Lung microvascular endothelial cell (primary cell): ENCODE measurements around the gene ADGRF3. TPM values are rescaled to one million over a fixed set of nuclear protein-coding genes. Genes with fewer than 3 reads are reported as not detected.
A peak's percentile ranks its signal among the peaks of the same experiment; 100 is the strongest.
"Not testable (repeated sequence)": the region's sequence is repeated elsewhere in the genome, so short reads cannot be mapped to it uniquely, and the experiment has no call there.

ENCODE experiments used
- DNase-seq, 2 donors: peaks; one replicate each; pipeline versions ENCODE4 v3.0.0 to v3.0.0-alpha.2; 2010; ENCODE audit warnings: low read depth in 2 of 2
- total RNA-seq: library from RNA; depleted of rRNA; stranded (reverse); fragments of >200 nt; gene quantifications from 2 replicates; pipeline ENCODE4 v1.2.1, GENCODE V29; 2014

Gene ADGRF3
- total RNA-seq, 1 donor from 2014 or later: under 0.01 TPM

- no peak for DNase-seq
These were observed 29.0 kb downstream of the ADGRF3 start for GRCh38 chr2:26317377-26318105.

GRCh38 chr2:26316845-26317244 lies 29.7 kb downstream of the ADGRF3 start:
- DNase-seq: no peak

- peak in 1 of 2 donors; percentile 20 for DNase-seq
These were observed 30.5 kb downstream of the ADGRF3 start for GRCh38 chr2:26316041-26316440.

GRCh38 chr2:26314243-26314642 lies 32.3 kb downstream of the ADGRF3 start:
- DNase-seq: no peak

DNA sequence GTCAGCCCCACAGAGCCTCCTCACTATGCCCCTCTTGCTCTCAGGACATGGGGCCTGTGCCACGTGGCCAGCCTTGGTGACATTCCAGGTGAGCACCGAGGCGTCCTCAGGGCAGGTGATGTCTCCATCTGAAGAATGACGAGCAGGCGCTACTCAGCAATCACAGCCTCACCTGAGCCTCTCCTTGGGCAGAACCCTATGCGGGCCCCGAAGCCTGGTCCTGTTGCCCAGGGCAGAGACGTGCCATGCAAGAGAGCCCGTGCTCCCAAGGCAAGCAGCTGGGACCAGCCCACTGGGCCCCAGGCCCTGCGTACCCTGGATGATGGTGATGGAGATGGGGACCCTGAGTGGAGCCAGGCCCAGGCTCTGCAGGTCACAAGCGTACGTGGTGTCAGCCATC lies 33.1 kb downstream of the ADGRF3 start:
- DNase-seq: no peak

GRCh38 chr2:26312471-26312870 lies 34.1 kb downstream of the ADGRF3 start:
- no peak for DNase-seq

- DNase-seq: no peak
These were observed 36.7 kb downstream of the ADGRF3 start for GRCh38 chr2:26309921-26310320.

GRCh38 chr2:26305540-26305939 lies 41.0 kb downstream of the ADGRF3 start:
- no peak for DNase-seq

DNA sequence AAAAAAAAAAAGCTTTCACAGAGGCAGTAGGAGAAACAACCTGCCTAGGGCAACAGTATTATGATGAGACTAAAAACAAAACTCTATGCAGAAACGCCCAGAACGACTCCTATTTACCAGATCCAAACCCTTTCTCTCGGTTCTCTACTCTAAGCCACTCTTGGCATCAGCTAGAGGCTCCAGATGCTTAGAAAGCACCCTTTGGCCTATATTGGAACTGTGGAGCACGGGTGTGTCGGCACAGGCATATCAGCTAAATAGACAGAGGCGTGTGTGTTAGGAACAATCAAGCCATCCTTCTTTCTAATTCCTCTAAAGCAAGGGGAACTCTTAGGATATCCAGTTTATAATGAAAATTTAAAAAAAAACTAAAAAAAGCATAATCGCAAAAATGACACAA lies 41.5 kb downstream of the ADGRF3 start:
- DNase-seq: not testable (repeated sequence)

DNA sequence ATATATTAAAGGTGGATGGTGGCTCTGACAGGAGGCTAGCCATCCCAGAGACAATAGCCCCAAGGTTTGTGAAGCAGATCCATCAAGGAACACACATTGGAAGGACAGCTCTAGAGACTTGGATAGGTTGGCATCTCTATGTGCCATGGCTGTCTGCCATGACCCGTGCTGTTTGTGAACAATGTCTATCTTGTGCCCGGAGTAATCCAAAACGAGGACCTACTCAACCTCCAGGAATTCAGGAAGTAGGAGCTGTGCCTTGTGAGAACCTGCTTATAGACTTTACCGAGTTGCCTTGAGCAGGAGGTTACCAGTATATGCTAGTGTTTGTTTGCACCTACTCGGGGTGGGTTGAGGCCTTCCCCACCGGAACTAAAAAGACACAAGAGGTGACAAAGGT lies 43.7 kb downstream of the ADGRF3 start:
- no peak for DNase-seq

GRCh38 chr2:26300234-26300925 lies 46.2 kb downstream of the ADGRF3 start:
- peak in 1 of 2 donors; percentile 49 for DNase-seq

GRCh38 chr2:26299471-26300101 lies 47.0 kb downstream of the ADGRF3 start:
- DNase-seq: peak; percentile 59 to 64

GRCh38 chr2:26298638-26299393 lies 47.8 kb downstream of the ADGRF3 start:
- DNase-seq: peak; percentile 69 to 73

DNA sequence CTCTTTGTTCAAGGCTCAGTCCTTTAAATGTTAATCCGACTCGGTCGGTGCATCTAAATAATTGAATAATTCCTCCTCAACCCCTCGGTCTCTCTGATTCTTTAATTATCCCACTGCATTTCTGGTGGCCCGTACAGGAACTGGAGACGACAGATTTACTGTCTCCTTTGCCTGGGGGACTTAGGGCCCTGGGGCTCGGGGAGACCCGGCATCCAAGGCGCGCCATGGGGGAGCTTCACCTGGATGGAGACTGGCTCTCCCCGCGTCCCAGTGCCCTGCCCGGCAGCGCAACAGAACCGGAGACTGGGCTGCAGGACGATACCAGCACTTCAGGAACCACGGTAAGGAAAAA lies 48.3 kb downstream of the ADGRF3 start:
- no peak for DNase-seq

DNA sequence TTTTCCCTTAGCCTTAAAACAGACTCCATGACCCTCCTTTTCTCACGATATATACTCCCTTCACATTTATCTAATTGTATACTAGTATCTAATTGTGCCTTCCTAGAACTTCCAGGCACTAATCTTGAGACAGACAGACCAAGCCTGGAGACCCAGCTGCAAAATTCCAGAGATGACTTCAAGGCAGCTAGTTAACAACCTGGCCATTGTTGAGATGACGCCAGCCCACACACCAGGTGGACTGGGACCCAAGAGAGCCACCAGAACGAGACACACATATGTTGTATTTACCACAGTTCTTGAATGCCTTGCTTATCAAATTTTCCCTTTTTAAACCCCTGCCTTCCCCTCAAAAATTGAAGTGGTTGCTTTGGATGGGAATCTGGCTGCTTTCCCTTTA lies 49.5 kb downstream of the ADGRF3 start:
- DNase-seq: no peak

DNA sequence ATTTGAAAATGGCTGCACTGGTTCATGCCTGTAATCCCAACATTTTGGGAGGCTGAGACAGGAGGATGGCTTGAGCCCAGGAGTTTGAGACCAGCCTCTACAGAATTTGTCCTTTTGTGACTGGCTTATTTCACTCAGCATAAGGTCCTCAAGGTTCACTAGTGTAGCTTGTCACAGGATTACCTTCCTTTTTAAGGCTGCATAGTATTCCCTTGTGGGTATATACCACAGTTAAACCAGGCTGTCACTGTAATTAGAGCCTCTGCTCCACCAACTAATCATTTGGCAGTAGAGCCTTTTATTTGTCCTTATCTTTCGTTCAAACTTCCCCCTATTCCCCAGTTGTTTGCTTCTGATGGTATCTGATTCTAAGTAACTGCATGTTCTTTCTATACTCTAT lies 51.1 kb downstream of the ADGRF3 start:
- DNase-seq: no peak

DNA sequence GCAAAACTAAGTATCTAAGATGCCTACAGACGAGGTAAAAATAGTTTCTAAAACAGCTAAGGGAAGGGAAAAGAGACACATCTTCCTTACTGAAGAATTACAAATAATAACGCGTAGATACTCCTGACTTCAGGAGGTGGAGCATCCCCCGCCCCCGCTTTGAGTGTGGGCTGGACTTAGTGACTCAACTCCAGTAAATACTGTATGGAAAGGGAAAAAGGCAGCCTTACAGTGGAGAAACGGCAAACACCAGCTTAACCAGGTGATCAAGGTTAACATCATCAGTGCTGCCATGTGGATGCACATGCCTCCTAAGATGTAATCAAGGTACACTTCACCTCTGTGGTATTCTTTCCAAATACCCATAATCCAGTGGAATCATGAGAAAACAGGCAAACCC lies 53.9 kb downstream of the ADGRF3 start:
- peak in 1 of 2 donors; percentile 22 for DNase-seq

GRCh38 chr2:26290001-26290400 lies 56.6 kb downstream of the ADGRF3 start:
- DNase-seq: no peak

DNA sequence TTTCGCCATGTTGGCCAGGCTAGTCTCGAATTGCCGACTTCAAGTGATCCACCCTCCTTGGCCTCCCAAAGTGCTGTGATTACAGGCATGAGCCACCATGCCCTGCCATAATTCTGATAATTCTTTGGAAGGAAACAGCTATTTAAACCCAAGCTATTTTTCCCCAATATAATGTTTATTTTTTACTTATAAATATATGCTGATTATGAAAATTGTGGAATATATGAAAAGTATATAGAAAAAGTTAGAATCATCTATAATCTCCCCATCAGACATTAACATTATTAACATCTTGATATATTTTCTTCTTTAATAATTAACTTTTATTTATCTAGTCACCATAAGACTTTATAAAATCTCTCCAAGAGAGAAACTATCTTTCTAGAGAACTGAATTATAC lies 60.7 kb downstream of the ADGRF3 start:
- no peak for DNase-seq

DNA sequence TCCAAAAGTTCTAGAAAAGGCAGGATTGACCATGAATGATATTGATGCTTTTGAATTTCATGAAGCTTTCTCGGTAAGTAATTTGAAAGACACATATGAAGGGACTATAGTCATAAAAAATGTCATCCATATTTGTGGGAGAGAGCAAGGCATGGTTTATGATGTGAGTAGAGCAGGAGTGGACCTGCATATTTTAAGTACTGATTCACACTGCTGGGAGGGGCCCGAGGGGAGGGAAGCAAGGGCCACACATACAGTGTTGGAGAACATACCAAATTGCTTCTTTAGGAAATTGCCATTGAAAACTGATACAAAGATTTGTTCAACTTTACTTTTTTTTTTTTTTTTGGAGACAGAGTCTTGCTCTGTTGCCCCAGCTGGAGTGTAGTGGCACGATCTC lies 62.5 kb downstream of the ADGRF3 start:
- no peak for DNase-seq

GRCh38 chr2:26283606-26284005 lies 63.0 kb downstream of the ADGRF3 start:
- DNase-seq: no peak

GRCh38 chr2:26281226-26281625 lies 65.4 kb downstream of the ADGRF3 start:
- no peak for DNase-seq
